ENCODE measurements around the gene ATG7.

- TF ChIP-seq EZH2phosphoT487 (IDR thresholded peaks at IDR 0.05; ENCODE audit: borderline replicate concordance, low read length) (no peak), CTCF (IDR thresholded peaks at IDR 0.05; ENCODE audit: low read depth, low read length, poor library complexity, severe bottlenecking) (no peak)
Measured at GRCh38 chr3:11554236-11554610, 282.0 kb downstream of the ATG7 start.

Measured in DOHH2 (cell line).